ENCODE measurements around the gene SOWAHC. TPM values are rescaled to one million over a fixed set of nuclear protein-coding genes. Genes with fewer than 3 reads are reported as not detected.

Gene SOWAHC
- total and polyA plus RNA-seq, 7 donors = 16.4 to 29.3 (median 21.4) TPM

GRCh38 chr2:109646961-109647360 lies 32.8 kb downstream of the SOWAHC start:
- peaks cover 0 to 16% (median 15%) of the 10 kb centered on the region in 4 donors for H3K4me1 ChIP-seq
- DNase-seq = no peak
- intact Hi-C loops (cut with DNase I) = no loop called here
- no peaks in the 10 kb centered on the region for H3K36me3 ChIP-seq
- no peak overlapping the region for H3K27ac ChIP-seq
- 92 to 96% methylated on average over 8 of the region's 8 CpGs for WGBS, 2 donors
- H3K27me3 ChIP-seq = no peaks in the 10 kb centered on the region
- H3K9me3 ChIP-seq = no peaks in the 10 kb centered on the region
- no peak overlapping the region for H3K4me3 ChIP-seq
- no peak for TF ChIP-seq POLR2AphosphoS5 (IDR thresholded peaks at IDR 0.05)
- no peak for TF ChIP-seq EP300 (IDR thresholded peaks at IDR 0.05)
- TF ChIP-seq CTCF (IDR thresholded peaks at IDR 0.05) = no peak
- no peak for TF ChIP-seq POLR2A (IDR thresholded peaks at IDR 0.05)

GRCh38 chr2:109647636-109648035 lies 33.5 kb downstream of the SOWAHC start:
- no peaks in the 10 kb centered on the region for H3K27me3 ChIP-seq
- TF ChIP-seq POLR2AphosphoS5 (IDR thresholded peaks at IDR 0.05) (no peak), POLR2A (IDR thresholded peaks at IDR 0.05) (no peak), CTCF (IDR thresholded peaks at IDR 0.05) (no peak), EP300 (IDR thresholded peaks at IDR 0.05) (no peak)
- 93 to 94% methylated on average over 7 of the region's 7 CpGs for WGBS, 2 donors
- H3K27ac ChIP-seq = no peak overlapping the region
- H3K4me1 ChIP-seq = peaks cover 0 to 16% (median 15%) of the 10 kb centered on the region in 4 donors
- intact Hi-C loops (cut with DNase I) = no loop called here
- no peaks in the 10 kb centered on the region for H3K9me3 ChIP-seq
- H3K36me3 ChIP-seq = no peaks in the 10 kb centered on the region
- no peak for DNase-seq
- H3K4me3 ChIP-seq = no peak overlapping the region

- Histone ChIP-seq H3K4me1 (peaks cover 0 to 16% (median 15%) of the 10 kb centered on the region in 4 donors), H3K4me3 (no peak overlapping the region), H3K9me3 (no peaks in the 10 kb centered on the region), H3K27me3 (no peaks in the 10 kb centered on the region), H3K36me3 (no peaks in the 10 kb centered on the region), H3K27ac (no peak overlapping the region)
- DNase-seq = no peak
- intact Hi-C loops (cut with DNase I) = no loop called here
- TF ChIP-seq CTCF (IDR thresholded peaks at IDR 0.05) (no peak), EP300 (IDR thresholded peaks at IDR 0.05) (no peak), POLR2AphosphoS5 (IDR thresholded peaks at IDR 0.05) (no peak), POLR2A (IDR thresholded peaks at IDR 0.05) (no peak)
- WGBS, 2 donors = 93 to 95% methylated on average over 8 of the region's 8 CpGs
Observed at GRCh38 chr2:109648041-109648527, 33.9 kb downstream of the SOWAHC start.

- H3K27ac ChIP-seq = no peak overlapping the region
Observed at GRCh38 chr2:109649736-109650695, 35.9 kb downstream of the SOWAHC start.

More at GRCh38 chr2:109649736-109650695, 35.9 kb downstream of the SOWAHC start:
- Histone ChIP-seq H3K27me3 (no peaks in the 10 kb centered on the region), H3K36me3 (no peaks in the 10 kb centered on the region), H3K4me3 (no peak overlapping the region), H3K4me1 (peaks cover 0 to 2% (median under 1%) of the 10 kb centered on the region in 4 donors), H3K9me3 (no peaks in the 10 kb centered on the region)
- intact Hi-C loops (cut with DNase I) = no loop called here
- 86% methylated on average over 14 of the region's 14 CpGs for WGBS, 2 donors
- TF ChIP-seq EP300 (IDR thresholded peaks at IDR 0.05) (no peak), POLR2A (IDR thresholded peaks at IDR 0.05) (no peak), CTCF (IDR thresholded peaks at IDR 0.05) (no peak), POLR2AphosphoS5 (IDR thresholded peaks at IDR 0.05) (no peak)
- DNase-seq = no peak
